ENCODE results near the gene RAB1B. TPM values are rescaled to one million over a fixed set of nuclear protein-coding genes. Genes with fewer than 3 reads are reported as not detected.
"Not testable (repeated sequence)": the region's sequence is repeated elsewhere in the genome, so short reads cannot be mapped to it uniquely, and the experiment has no call there.

Gene RAB1B
- total RNA-seq, 1 donor from 2014 or later = 33.6 TPM

DNA sequence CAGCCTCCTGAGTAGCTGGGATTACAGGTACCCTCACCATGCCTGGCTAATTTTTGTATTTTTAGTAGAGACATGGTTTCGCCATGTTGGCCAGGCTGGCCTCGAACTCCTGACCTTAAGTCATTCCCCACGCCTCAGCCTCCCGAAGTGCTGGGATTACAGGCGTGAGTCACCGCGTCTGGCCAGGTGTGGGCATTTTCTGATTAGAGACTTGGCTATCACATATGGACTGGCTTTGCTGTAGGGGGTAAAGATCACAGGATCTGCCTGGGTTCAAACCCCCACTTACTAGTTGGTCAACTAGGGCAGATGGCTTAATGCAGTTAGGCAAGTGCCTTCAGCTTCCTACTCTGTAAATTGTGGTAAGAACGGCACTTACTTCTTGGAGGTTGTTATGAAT is 41.9 kb downstream of the RAB1B start:
- no peak for DNase-seq

DNA sequence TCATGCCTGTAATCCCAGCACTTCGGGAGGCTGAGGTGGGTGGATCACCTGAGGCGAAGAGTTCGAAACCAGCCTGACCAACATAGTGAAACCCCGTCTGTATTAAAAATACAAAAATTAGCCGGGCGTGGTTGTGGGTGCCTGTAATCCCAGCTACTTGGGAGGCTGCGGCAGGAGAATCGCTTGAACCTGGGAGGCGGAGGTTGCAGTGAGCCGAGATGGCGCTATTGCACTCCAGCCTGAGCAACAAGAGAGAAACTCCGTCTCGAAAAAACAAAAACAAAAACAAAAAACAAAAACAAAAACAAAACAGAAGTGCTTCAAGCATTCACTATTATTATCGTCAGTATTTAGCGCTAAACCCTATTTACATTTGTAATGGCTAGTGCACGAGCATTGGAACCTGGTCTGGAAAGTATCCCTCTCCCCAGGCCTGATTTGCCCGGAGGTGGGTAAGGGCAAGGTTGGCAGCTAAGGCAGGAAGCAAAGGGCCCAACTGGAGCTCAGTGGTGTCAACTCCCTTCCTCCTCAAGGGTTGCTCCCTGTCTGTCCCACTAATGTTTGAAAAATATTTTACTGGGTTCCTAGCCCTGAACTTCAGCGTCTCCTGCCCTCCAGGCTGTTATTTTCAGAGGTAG is 42.5 kb downstream of the RAB1B start:
- DNase-seq = not testable (repeated sequence)

DNA sequence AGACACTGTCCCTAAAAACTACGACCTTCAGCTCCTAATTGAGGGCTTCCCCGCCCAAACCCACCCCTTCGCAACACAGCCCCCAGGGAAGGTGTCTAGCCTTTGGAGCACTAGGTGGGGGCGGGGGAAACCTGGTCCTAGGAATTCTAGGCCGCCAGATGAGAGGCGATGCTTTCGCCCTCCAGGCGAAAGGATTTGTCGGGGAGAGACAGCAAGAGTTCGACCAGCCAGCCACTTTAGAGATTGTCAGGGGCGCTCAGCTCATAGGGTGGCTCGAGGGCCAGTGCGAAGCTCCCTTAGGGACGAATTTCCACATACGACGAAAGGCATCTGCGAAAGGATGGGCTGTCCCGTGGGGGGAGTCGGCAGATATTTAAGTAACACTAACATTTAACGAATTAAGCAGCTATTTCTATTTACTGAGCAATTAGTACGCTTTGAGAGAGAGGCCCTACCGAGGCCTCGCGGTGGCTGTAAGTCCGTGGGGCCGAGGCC is 43.1 kb downstream of the RAB1B start:
- DNase-seq = no peak

DNA sequence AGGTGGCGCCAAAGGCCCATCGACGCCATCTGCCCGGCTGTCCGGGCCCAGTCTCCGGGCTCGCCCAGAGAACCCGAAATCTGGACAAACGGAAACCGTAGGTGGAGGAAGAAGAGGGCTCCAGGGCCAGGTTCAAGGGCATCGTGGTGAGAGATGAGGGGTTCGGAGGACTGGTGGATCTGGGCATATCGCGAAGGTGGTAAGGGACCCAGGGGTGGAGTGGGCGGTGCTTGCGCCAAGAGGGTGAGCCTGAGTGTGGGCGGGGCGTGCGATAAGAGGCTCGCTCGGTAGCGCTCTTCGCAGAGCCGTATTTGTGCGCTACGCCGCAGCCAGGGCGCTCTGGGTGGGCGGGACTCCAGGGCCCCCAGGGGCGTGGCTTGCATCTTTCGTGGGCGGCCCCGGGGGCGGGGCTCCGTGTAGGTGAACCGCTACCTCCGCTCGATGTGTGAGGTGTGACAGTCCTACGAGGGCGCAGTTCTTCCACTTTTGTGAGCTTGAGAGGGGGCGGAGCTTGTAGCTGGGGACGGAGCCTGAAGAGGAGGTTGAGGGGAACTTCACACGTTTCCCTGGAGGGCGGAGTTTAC is 43.6 kb downstream of the RAB1B start:
- DNase-seq = peak; percentile 88

DNA sequence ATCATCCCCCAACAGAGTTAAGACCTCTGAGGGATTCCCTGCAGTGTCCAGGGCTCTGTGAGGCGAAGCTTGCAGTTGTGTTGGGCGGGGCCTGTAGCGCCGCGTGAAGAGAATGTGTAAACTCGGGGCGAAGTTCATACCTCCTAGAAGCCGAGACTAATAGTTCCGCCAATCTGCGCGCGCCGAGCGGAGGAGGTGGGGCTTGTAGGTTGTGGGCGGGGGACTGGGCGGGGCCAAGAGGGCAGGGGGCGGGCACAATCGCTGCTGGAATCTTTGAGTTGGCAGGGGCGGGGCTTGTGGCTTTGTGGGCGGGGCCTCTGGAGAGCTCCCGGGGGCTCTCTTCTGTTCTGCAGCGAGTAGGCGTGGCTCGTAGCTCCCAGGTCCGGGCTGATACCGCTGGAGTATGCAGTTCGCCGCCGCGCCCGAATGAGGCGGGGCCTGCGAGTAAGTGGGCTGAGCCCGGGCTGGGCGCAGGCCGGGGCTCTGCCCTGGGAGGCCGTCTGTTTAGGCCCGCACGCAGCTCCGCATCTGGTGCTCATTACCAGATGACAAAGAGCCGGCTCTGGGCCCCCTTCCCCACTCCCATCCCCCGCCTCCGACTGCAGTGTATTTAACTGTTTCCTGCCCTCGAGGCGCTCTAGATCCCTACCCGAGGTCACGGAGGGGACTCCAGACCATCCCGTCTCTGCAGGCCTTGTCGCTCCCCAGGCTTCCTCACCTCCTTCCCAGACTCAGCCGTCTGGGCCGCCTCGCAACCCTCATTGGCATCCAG is 44.3 kb downstream of the RAB1B start:
- DNase-seq = peak; percentile 99

DNA sequence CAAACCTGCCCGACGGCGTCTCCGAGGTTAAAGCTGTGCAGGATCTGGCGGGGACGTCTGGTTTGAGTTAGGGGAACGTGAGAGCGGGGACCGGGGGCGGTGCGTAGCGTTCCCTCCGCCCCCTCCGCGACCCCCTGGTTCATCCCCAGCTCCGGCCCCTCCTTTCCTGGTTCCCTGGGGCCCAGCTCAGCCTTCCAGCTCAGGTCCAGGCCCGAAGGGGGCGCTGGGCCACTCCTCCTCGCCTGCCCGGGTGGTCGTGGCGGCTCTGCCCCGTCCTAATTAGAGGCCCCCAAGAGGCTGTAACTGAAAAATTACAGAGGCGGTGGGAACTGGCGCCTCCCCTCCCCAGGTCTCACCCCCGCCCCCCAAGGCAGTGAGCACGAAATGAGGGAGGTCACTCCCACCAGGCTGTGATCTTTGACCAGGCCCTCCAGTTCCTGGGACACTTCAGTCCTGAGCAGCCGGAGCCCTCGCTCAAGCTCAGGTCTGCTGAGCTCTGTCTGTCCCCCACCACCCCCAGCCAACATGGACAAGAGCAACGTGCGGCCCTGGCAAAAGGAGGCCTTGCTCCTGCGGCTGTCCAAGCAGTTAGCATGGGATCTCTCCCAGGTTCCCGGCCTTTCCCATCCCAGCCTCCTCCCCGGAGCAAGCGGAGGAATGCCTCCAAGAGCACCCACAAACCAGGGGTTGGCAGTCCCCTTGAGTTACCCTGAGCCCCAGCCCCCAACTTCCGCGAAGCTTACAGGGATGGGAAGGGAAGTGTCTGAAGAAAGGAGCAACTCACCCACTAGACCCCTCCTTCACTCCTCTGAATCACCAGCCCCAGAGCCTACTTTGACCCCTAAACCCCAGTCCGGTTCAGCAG is 45.1 kb downstream of the RAB1B start:
- peak; percentile 98 for DNase-seq

DNA sequence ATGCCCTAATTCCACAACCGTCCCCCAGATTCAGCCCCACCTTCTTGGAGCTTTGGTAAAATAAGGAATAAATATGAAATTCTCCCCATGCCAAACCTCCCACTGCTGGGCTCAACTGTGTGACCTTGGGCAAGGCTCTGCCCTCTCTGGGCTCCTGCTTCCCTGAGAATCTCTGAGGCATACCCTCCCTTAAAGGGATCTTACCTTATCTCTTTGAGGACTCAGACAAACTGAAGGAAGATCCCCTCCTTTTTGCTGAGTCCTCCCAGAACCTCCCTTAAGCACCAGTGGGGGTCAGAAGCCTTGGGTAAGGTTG is 45.7 kb downstream of the RAB1B start:
- DNase-seq = no peak

DNA sequence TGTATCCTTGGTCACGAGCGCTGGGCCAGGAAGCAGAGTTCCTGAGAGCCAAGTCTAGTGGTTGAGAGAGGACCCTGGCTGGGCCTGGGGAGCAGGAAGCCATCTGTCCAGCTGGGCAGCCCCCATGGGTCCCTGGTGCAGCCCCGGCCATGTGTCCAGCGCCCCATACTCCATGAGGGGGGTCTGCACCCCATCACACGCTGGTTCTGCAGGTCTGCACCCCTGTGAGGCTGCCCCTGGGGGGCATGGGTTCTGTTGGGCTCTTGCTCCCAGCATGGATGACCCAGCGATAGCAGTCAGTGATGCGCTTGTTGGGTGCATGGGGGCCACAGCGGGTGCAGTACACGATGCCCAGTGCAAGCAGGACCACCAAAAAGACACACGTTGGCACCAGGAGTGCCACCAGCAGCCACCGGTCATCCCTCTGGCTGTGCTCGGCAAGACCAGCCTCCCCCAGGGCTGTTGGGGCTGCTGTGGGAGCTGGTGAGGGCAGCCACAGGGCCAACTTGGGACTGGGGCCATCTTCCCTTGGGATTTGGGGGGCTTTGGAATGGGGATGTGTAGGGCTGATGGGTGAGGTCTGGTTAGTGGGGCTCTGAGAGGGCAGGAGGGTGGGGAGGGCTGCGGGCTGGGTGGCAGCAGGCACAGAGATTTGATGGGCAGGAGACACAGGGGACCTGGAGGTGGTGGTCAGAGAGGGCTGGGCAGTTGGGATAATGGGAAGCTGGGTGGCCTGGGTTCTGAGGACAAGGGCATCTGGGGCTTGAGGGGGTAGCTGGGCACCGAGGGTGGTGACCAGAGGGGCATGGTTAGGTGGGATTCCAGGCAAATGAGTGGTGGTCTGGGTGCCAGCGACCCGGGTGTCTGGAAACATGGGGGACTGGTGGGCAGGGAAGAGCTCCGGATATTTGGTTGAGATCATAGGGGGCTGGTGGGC is 46.4 kb downstream of the RAB1B start:
- no peak for DNase-seq

DNA sequence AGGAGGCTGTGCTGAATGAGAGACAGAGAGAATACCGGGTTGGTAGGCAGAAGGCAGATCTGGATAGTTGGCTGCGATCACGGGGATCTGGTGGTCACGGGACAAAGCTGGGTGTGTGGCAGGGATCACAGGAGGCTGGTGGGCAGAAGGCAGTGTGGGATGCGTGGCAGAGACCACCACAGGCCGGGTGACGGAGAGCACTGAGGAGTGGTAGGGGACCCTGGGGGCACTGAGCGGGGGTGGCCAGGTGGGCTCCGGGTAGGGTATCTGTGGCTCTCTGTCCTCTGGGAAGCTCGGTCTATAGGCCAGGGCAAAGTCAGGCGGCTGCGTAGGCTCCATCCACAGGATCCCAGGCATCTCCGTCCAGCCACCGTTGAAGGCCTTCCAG is 47.1 kb downstream of the RAB1B start:
- no peak for DNase-seq

DNA sequence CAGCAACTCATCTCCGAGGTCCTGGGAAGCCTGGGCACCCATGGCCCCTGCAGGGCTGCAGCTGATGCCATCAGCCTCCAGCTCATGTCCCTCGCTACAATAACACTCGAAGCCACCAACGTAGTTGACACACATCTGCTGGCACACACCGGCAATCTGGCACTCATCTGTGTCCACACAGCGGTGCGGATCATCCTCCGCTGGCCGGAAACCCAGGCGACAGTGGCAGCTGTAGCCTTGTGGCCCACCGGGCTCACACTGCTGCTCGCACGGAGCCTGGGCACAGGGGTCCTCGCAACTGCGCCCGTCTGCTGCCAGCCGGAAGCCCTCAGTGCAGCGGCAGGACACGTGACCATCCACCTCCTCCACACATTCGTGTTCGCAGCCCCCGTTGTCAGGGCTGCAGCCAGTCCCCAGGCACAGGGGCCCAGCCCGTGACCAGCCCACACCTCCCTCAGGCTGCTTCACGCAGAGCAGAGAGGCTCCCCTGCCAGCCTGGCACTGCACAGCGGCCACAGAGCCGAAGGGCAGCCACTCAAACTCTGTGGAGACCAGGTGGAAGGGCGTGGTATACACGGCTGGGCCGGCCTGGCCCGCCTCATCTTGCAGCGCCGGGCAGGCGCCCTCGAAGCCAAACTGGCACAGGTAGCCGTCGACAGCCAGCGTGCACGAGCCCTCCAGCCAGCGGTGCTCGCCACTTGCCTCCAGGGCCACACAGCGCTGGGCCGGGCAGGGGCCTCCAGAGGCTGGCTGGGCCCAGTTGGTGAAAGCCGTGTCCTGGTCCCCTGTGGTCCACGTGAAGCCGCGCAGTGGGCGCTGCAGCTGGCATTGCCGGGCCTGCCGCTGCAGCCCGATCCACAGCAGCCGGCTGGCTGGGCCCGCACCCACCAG is 47.7 kb downstream of the RAB1B start:
- DNase-seq = no peak

DNA sequence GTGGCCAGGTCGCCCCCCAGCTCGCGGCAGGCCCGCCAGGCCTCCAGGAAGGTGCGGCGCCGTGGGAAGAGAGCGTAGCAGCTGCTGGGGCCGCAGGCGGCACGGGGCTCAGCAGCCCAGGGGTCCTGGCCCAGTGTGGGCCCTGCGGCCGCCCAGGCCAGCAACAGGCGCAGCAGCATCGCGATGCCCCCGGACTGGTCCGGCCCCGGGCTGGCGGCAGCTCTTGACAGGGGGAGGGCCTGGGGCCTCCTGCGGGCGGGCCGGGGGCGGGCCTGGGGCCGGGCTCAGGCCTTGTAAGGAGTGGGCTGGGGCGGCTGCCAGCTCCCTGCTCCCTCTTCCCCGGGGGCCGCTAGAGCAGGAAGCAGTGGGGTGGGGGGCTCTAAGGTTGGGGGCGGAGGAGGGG is 48.4 kb downstream of the RAB1B start, which contains the start of gene CD248:
CD248 (minus strand) TSS at position 196 of the 403 bp plus-strand sequence; CDS start at position 179, 17 bp downstream.
- DNase-seq = peak; percentile 79

DNA sequence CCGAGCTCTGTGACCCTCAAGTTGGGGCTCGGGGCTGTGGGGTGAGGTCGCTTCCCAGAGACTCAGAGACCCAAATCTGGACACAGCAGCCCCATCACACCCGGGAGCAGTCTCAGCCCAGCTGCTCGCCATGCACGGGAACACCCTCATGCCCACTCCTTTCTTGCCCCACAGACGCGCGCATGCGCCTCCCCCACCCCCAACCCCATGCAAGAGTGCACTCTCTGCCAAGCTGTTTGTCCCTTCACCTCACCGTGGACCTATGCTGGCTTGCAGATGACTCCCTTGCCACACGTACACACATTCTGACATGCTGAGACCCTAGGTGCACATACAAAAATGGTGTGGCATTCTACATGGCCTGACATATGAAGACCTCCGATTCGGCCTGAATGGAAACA is 48.9 kb downstream of the RAB1B start:
- peak; percentile 79 for DNase-seq

DNA sequence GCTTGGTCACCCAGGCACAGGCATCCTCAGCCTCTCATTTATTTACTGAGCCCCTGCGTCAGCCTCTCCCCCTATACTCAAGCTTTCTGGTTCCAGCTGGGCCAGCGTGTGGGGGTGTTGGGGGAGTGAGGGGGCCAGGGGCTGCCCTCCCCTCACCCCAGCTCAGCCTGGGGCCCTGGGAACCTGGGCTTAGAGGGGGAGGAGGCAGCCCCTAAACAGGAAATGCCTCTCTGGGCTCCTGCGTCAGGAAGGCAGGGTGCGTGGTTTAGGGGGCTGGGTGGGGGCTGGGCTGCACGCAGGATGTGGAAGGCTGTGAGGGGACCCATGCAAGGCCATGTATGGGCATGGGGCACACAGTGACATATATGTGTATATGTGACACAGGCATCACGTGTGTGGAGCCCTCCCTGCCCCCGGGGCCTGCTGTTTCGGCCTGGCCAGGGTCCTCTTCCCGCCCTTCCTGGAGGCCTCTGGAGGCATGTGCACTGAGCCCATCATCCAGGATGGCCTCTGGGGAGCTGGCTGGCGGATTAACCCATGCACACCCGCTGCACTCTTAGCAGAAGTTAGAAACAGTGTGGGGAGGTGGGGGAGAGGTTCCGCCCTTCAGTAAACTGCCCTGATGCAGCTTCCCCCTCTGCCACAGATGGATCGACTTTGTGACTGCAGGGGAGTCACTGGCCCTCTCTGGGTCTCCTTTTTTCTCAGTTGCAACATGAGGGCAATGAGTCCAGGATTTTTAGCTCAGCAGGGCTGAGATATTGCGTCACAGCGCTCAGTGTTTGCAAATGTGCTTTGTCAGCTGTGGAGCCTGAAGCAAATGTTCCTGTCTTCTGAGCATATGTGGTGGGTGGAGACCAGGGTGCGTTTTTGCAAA is 49.5 kb downstream of the RAB1B start:
- peak; percentile 93 for DNase-seq

DNA sequence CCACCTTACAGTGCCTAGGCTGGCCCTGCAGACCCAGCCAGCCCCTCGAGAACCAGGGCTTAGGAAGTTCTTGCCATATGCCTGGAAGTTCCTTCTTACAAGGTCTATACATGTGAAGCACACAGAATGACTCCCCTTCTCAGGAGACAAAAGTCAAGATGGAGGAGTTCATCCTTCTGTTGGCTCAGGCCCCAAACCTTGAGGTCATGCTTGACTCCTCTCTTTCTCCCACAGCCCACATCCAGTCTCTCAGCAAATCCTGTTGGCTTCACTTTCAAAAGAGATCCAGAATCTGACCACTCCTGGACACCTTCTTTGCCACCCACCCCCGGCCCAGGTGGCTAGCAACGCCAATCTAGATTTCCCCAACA is 50.1 kb downstream of the RAB1B start:
- no peak for DNase-seq

DNA sequence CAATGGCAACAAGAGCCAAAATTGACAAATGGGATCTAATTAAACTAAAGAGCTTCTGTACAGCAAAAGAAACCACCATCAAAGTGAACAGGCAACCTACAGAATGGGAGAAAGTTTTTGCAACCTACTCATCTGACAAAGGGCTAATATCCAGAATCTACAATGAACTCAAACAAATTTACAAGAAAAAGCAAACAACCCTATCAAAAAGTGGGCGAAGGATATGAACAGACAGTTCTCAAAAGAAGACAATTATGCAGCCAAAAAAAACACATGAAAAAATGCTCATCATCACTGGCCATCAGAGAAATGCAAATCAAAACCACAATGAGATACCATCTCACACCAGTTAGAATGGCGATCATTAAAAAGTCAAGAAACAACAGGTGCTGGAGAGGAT is 51.9 kb downstream of the RAB1B start:
- not testable (repeated sequence) for DNase-seq

DNA sequence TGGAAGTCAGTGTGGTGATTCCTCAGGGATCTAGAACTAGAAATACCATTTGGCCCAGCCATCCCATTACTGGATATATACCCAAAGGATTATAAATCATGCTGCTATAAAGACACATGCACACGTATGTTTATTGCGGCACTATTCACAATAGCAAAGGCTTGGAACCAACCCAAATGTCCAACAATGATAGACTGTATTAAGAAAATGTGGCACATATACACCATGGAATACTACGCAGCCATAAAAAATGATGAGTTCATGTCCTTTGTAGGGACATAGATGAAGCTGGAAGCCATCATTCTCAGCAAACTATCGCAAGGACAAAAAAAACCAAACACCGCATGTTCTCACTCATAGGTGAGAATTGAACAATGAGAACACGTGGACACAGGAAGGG is 52.3 kb downstream of the RAB1B start:
- DNase-seq = not testable (repeated sequence)

DNA sequence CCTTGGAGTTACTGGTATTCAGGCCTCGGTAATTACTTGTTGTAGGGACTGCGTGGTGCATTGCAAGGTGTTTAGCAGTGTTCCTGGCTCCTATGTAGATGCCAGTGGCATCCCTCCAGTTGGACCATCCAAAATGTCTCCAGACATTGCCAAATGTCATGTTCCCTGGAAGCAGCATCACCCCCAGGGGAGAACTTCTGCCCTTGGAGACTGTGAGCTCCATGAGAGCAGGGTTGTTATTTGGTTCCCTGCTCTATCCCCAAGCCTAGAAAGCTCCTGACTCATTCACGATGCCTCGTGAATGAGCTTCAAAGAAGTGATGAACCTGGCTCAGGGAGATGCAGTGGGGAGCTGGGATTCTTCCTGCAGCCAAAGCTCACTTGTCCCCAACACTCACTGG is 53.2 kb downstream of the RAB1B start:
- DNase-seq = no peak

DNA sequence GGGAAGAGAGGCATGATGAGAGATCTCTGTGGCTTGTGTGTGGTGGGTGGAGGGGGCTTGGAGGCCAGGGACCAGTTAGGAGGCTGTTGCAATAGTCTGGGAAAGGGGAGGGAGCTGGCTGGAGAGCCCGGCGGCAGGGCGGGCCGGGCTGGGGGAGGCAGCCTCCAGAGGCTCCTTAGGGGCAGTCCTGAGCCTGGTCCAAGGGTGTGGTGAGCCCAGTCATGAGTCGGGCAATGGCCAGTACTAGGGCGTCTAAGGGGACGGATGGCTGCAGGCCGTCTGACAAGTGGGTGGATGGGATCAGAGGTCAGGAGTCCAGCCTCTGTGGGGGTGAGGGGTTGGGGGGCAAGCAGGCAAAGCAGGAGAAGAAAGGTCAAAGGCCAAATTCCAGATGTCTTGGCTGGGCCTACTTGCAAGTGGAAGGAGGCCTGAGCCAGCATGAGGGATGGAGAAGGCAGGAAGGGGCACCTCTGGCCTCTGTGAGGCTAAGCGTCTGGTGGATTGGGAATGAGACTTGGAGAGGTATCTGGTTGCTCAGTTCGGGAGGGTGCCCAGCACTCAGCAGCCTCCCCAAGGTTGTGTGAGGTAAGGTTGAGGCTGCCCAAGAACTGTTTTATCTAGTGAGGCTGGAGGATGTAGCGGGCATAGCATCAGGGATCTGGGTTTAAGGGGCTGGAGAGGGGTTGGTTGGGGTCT is 54.4 kb downstream of the RAB1B start:
- peak; percentile 20 for DNase-seq

DNA sequence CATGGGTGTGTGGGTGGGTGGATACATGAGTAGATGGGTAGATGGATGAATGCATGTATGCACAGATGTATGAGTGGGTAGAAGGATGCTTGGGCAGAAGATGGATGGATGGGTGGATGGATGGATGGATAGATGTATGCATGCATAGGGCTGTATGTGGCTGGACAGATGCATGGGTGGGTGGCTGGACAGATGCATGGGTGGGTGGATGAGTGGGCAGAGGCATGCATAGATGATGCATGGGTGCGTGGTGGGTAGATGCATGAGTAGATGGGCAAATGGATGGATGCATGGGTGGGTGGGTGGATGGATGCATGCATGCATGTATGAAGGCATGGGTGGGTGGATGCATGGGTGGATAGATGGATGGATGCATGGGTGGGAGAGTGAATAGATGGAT is 55.2 kb downstream of the RAB1B start:
- DNase-seq = no peak
